ENCODE data around the gene FOXF2.
"Not testable (repeated sequence)": the region's sequence is repeated elsewhere in the genome, so short reads cannot be mapped to it uniquely, and the experiment has no call there.

The FOXF2 gene

GRCh38 chr6:1389369-1390132 is at the start of gene FOXF2:
TSS of gene FOXF2 (plus strand) at chr6:1389576. CDS start at chr6:1389948, 372 bp downstream.
- Histone ChIP-seq H3K36me3 (ENCODE audit: insufficient read depth, low read length) (no peaks in the 10 kb centered on the region), H3K27me3 (ENCODE audit: insufficient read depth, low read length) (peaks cover 13% of the 10 kb centered on the region), H3K4me1 (ENCODE audit: control insufficient read depth, insufficient read depth, low read length, unreplicated experiment) (peaks cover 10% of the 10 kb centered on the region), H3K27ac (ENCODE audit: low read depth, low read length) (no peak within 1 kb of the TSS), H3K4me3 (ENCODE audit: low read depth, low read length) (peak within 1 kb of the TSS; percentile 89), H2AFZ (ENCODE audit: low read length, unreplicated experiment) (peak within 1 kb of the TSS; percentile 41), H3K79me2 (ENCODE audit: control insufficient read depth, insufficient read depth, low read length, unreplicated experiment) (peaks cover 14% of the 10 kb centered on the region)

- H2AFZ ChIP-seq (ENCODE audit: low read length, unreplicated experiment) = no peak overlapping the region
- no peaks in the 10 kb centered on the region for H3K36me3 ChIP-seq (ENCODE audit: insufficient read depth, low read length)
- H3K27me3 ChIP-seq (ENCODE audit: insufficient read depth, low read length) = peaks cover 21% of the 10 kb centered on the region; the same call in 1 of the 2 replicates
- H3K4me3 ChIP-seq (ENCODE audit: low read depth, low read length) = no peak overlapping the region
- no peaks in the 10 kb centered on the region for H3K4me1 ChIP-seq (ENCODE audit: control insufficient read depth, insufficient read depth, low read length, unreplicated experiment)
- no peak overlapping the region for H3K27ac ChIP-seq (ENCODE audit: low read depth, low read length)
- H3K79me2 ChIP-seq (ENCODE audit: control insufficient read depth, insufficient read depth, low read length, unreplicated experiment) = no peaks in the 10 kb centered on the region
These were observed 43.3 kb upstream of the FOXF2 start for GRCh38 chr6:1346101-1346500.

GRCh38 chr6:1346558-1347091 is 42.8 kb upstream of the FOXF2 start:
- no peaks in the 10 kb centered on the region for H3K36me3 ChIP-seq (ENCODE audit: insufficient read depth, low read length)
- no peaks in the 10 kb centered on the region for H3K4me1 ChIP-seq (ENCODE audit: control insufficient read depth, insufficient read depth, low read length, unreplicated experiment)
- no peak overlapping the region for H3K27ac ChIP-seq (ENCODE audit: low read depth, low read length)
- H3K79me2 ChIP-seq (ENCODE audit: control insufficient read depth, insufficient read depth, low read length, unreplicated experiment) = no peaks in the 10 kb centered on the region
- H2AFZ ChIP-seq (ENCODE audit: low read length, unreplicated experiment) = no peak overlapping the region
- no peak overlapping the region for H3K4me3 ChIP-seq (ENCODE audit: low read depth, low read length)
- peaks cover 17% of the 10 kb centered on the region; the same call in 1 of the 2 replicates for H3K27me3 ChIP-seq (ENCODE audit: insufficient read depth, low read length)

GRCh38 chr6:1347161-1347560 is 42.2 kb upstream of the FOXF2 start:
- Histone ChIP-seq H3K4me1 (ENCODE audit: control insufficient read depth, insufficient read depth, low read length, unreplicated experiment) (no peaks in the 10 kb centered on the region), H2AFZ (ENCODE audit: low read length, unreplicated experiment) (no peak overlapping the region), H3K79me2 (ENCODE audit: control insufficient read depth, insufficient read depth, low read length, unreplicated experiment) (no peaks in the 10 kb centered on the region), H3K27me3 (ENCODE audit: insufficient read depth, low read length) (peaks cover 11% of the 10 kb centered on the region; the same call in 1 of the 2 replicates), H3K27ac (ENCODE audit: low read depth, low read length) (no peak overlapping the region), H3K36me3 (ENCODE audit: insufficient read depth, low read length) (no peaks in the 10 kb centered on the region), H3K4me3 (ENCODE audit: low read depth, low read length) (no peak overlapping the region)

- Histone ChIP-seq H3K79me2 (ENCODE audit: control insufficient read depth, insufficient read depth, low read length, unreplicated experiment) (no peaks in the 10 kb centered on the region), H2AFZ (ENCODE audit: low read length, unreplicated experiment) (no peak overlapping the region), H3K36me3 (ENCODE audit: insufficient read depth, low read length) (no peaks in the 10 kb centered on the region), H3K4me3 (ENCODE audit: low read depth, low read length) (no peak overlapping the region), H3K27me3 (ENCODE audit: insufficient read depth, low read length) (peaks cover 9% of the 10 kb centered on the region; the same call in 1 of the 2 replicates), H3K27ac (ENCODE audit: low read depth, low read length) (no peak overlapping the region), H3K4me1 (ENCODE audit: control insufficient read depth, insufficient read depth, low read length, unreplicated experiment) (no peaks in the 10 kb centered on the region)
These were observed 40.7 kb upstream of the FOXF2 start for GRCh38 chr6:1348675-1349074.

GRCh38 chr6:1349655-1350054 is 39.7 kb upstream of the FOXF2 start:
- H3K27ac ChIP-seq (ENCODE audit: low read depth, low read length) = no peak overlapping the region
- no peak overlapping the region for H3K4me3 ChIP-seq (ENCODE audit: low read depth, low read length)
- H3K36me3 ChIP-seq (ENCODE audit: insufficient read depth, low read length) = no peaks in the 10 kb centered on the region
- no peaks in the 10 kb centered on the region for H3K79me2 ChIP-seq (ENCODE audit: control insufficient read depth, insufficient read depth, low read length, unreplicated experiment)
- H3K27me3 ChIP-seq (ENCODE audit: insufficient read depth, low read length) = peaks cover 5% of the 10 kb centered on the region; the same call in 1 of the 2 replicates
- H3K4me1 ChIP-seq (ENCODE audit: control insufficient read depth, insufficient read depth, low read length, unreplicated experiment) = no peaks in the 10 kb centered on the region
- H2AFZ ChIP-seq (ENCODE audit: low read length, unreplicated experiment) = no peak overlapping the region

GRCh38 chr6:1351381-1352008 is 37.9 kb upstream of the FOXF2 start:
- Histone ChIP-seq H3K4me3 (ENCODE audit: low read depth, low read length) (no peak overlapping the region), H3K27ac (ENCODE audit: low read depth, low read length) (no peak overlapping the region), H3K27me3 (ENCODE audit: insufficient read depth, low read length) (no peaks in the 10 kb centered on the region), H3K36me3 (ENCODE audit: insufficient read depth, low read length) (no peaks in the 10 kb centered on the region), H2AFZ (ENCODE audit: low read length, unreplicated experiment) (no peak overlapping the region), H3K79me2 (ENCODE audit: control insufficient read depth, insufficient read depth, low read length, unreplicated experiment) (no peaks in the 10 kb centered on the region), H3K4me1 (ENCODE audit: control insufficient read depth, insufficient read depth, low read length, unreplicated experiment) (no peaks in the 10 kb centered on the region)

GRCh38 chr6:1355068-1355467 is 34.3 kb upstream of the FOXF2 start:
- not testable (repeated sequence) for H3K4me1 ChIP-seq (ENCODE audit: control insufficient read depth, insufficient read depth, low read length, unreplicated experiment); H3K4me3 ChIP-seq (ENCODE audit: low read depth, low read length); H3K27me3 ChIP-seq (ENCODE audit: insufficient read depth, low read length); H3K36me3 ChIP-seq (ENCODE audit: insufficient read depth, low read length); H3K27ac ChIP-seq (ENCODE audit: low read depth, low read length); H3K79me2 ChIP-seq (ENCODE audit: control insufficient read depth, insufficient read depth, low read length, unreplicated experiment); H2AFZ ChIP-seq (ENCODE audit: low read length, unreplicated experiment)

GRCh38 chr6:1361717-1362116 is 27.7 kb upstream of the FOXF2 start:
- not testable (repeated sequence) for H3K36me3 ChIP-seq (ENCODE audit: insufficient read depth, low read length); H3K27ac ChIP-seq (ENCODE audit: low read depth, low read length); H3K4me1 ChIP-seq (ENCODE audit: control insufficient read depth, insufficient read depth, low read length, unreplicated experiment); H3K4me3 ChIP-seq (ENCODE audit: low read depth, low read length); H3K79me2 ChIP-seq (ENCODE audit: control insufficient read depth, insufficient read depth, low read length, unreplicated experiment); H2AFZ ChIP-seq (ENCODE audit: low read length, unreplicated experiment)
- peaks cover 12% of the 10 kb centered on the region; the same call in 1 of the 2 replicates for H3K27me3 ChIP-seq (ENCODE audit: insufficient read depth, low read length)

GRCh38 chr6:1362643-1363042 is 26.7 kb upstream of the FOXF2 start:
- H3K27ac ChIP-seq (ENCODE audit: low read depth, low read length) = no peak overlapping the region
- H3K4me3 ChIP-seq (ENCODE audit: low read depth, low read length) = no peak overlapping the region
- peaks cover 13% of the 10 kb centered on the region; the same call in 1 of the 2 replicates for H3K27me3 ChIP-seq (ENCODE audit: insufficient read depth, low read length)
- no peaks in the 10 kb centered on the region for H3K36me3 ChIP-seq (ENCODE audit: insufficient read depth, low read length)
- no peaks in the 10 kb centered on the region for H3K4me1 ChIP-seq (ENCODE audit: control insufficient read depth, insufficient read depth, low read length, unreplicated experiment)
- H3K79me2 ChIP-seq (ENCODE audit: control insufficient read depth, insufficient read depth, low read length, unreplicated experiment) = no peaks in the 10 kb centered on the region
- no peak overlapping the region for H2AFZ ChIP-seq (ENCODE audit: low read length, unreplicated experiment)
